Midbrain (tissue), 1 donor: ENCODE data around the gene SMIM5.
A peak's percentile ranks its signal among the peaks of the same experiment; 100 is the strongest.
"Not testable (repeated sequence)": the region's sequence is repeated elsewhere in the genome, so short reads cannot be mapped to it uniquely, and the experiment has no call there.

ENCODE experiments used
- DNase-seq: peaks from one replicate; lab custom pipeline; 2025; lab: John Stamatoyannopoulos, UW

Gene SMIM5, protein sequence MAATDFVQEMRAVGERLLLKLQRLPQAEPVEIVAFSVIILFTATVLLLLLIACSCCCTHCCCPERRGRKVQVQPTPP

DNA sequence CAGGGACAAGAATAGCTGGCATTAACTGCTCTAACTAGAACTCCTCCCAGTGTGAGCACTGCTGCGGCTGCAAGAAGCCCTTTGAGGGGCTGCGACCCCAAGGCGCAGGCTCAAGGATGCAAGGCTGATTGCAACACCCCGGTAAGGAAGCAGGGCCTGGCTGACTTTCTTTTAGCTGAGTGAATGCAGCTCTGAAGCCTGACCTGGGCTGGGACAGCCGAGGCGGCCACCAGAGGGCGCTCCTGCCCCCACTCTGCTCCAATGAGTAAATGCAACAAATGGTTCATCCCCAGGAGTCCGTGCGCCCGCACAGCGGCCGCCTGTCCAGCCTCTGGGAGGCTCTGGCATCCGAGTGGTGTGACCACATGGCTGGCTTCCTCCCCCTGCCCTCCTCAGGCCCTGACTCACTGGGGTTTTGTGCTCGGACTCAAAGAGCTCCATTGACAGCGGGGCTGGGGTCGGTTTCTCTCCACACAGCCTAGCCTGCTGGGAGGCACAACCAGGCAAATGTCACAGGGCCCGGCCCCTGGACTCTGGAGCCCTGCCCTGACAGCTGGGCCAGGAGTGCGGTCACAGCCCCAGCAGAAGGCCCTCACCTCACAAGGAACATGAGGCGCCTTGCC lies at the start of gene SMIM5:
Gene SMIM5 (plus strand): TSS at position 572 of the 623 bp plus-strand sequence. CDS start 6,768 bp downstream, outside the sequence.
- peak; percentile 96 for DNase-seq

DNA sequence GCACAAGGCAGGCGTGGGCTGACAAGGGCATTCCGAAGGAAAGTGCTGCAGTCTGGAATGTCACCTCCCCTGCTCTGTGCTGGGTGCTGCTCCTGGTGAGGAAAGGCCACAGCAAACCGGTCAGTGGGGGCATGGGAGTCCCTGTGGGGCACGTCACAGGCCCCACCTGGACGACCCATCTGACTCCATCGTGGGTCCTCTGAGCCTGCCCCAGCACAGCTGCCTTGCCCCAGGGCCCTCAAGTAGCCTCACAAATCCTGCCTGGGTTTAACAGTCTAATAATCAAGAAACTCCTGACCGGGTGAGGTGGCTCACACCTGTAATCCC lies 48.4 kb upstream of the SMIM5 start:
- no peak for DNase-seq

DNA sequence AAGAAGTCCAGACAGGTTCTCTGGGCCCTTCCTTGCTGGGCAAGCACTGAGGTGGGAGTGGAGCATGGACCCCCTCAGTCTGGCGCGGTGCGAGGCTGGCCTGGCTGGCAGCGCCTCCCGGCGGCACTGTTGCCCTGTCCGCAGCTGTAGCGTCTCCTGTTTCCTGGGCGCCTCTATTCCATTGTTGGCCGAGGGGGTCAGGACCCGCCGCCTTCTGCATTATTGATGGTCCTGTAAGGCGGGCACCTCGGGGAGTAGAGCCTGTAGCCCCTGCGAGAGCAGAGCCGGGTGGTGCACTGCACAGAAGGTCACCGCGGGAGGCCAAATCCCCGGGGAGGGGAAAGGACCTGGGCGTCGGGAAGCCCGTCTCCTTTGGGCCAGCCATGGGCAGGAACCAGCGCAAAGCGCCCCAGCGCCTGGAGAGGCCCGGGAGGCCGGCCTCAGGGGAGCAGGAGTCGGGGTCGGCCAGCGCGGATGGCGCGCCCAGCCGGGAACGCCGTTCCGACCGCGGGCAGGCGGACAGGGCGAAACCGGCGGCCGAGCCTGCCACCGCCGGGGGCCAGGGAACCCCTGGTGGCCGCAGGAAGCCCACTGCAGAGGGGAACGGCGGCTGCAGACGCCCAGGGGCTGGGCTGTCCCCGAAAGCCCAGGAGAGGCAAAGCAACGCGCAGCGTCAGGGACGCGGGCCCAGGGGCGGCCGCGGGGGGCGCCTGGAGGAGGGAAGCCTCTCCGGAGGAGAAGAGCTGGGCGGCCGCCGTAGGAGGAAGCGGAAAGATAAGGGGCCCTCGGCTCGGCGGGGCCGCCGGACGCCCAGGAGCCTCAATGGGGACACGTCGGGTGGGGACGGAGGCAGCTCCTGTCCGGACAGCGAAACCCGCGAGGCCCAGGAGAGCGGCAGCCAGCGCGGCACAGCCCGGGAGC lies 45.3 kb upstream of the SMIM5 start, which contains the start of gene MYO15B:
Gene MYO15B (plus strand): TSS at position 126 of the 921 bp plus-strand sequence. CDS start 258 bp downstream, at position 384.
- peak; percentile 7 for DNase-seq

DNA sequence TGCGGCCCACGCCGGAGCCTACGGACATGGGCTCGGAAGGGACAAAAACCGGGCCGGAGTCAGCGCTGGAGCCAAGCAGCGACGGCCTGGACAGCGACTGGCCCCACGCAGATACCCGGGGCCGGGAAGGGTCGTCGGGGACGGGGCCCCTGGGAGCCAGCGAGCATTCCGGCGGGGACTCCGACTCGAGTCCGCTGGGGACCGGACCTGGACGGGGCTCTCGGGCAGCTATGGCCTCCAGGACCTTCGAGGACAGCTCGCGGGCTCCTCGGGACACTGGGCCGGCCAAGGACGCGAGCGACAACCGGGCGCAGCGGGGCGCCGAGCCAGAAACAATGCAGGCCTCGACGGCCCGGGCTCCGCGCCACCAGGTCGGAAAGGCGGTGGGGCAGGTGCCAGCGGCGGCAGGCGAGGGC lies 44.6 kb upstream of the SMIM5 start:
- DNase-seq, result peak; percentile 37

DNA sequence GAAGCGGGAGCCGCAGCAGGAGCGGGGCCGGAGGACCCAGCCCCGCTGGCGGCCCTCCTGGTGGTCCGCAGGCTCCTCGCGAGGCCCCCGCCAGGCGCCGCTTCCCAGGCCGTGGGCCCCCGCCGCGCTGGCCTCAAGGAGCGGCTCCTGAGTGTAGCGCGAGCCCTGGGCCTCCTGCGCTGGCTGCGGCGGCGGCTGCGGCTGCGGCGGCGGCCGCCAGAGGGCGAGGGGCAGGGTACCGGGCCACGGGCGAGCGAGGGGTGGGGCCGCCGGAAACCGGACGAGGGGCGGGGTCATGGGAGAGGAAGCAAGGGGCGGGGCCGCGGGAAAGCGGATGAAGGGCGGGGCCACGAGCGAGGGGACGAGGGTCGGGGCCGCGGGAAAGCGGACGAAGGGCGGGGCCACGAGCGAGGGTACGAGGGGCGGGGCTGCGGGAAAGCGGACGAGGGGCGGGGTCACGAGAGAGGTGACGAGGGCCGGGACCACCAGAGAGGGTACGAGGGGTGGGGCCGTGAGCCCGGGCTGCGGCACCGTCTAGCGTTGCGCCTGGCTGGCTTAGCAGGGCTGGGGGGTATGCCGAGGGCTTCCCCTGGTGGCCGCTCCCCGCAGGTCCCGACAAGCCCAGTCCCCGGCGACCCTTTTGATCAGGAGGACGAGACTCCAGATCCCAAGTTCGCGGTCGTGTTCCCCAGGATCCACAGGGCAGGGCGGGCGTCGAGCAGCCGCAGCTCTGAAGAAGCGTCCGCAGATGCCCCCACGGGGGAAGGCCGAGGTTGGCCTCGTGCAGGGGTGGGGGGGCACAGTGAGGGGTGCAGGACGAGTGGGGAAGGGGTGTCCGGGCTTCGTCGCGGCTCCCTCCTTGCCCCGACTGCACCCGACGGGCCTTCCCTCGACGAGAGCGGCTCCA lies 44.0 kb upstream of the SMIM5 start:
- DNase-seq, result peak; percentile 82

DNA sequence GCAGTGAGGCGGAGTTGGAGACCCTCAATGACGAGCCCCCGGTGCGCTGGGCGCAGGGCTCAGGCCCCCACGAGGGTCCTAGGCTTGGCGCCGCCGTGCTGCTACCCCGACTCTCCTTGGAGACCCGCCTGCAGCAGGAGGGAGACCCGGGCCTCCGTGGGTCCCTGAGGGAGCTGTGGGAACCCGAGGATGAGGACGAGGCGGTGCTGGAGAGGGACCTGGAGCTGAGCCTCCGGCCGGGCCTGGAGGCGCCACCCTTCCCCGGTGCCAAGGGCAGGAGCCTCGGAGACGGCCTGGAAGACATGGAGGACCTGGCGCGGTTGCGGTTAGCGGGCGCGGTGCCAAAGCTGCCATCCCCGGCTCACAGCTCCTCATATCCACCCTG lies 43.3 kb upstream of the SMIM5 start:
- no peak for DNase-seq

DNA sequence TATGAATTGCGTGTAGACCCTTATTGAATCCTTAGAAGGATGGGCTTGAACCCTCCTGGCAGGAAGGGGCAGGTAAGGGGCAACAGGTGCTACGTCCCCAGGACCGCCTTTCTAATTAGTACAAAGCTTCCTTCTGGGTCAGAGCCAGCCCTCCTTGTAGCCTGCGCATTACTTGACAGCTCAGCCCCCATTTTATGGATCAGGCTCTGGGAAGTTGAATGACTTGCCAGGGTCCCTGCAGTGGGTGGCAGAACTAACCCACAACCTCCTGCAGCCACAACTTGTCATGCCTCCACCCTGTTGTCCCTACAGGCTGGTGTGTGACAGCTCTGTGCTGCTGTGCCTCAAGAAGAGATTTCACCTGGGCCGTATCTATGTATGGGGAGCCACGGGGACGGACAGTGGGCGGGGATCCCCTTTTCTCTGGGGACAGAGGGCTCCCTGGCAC lies 42.9 kb upstream of the SMIM5 start:
- DNase-seq, result no peak

DNA sequence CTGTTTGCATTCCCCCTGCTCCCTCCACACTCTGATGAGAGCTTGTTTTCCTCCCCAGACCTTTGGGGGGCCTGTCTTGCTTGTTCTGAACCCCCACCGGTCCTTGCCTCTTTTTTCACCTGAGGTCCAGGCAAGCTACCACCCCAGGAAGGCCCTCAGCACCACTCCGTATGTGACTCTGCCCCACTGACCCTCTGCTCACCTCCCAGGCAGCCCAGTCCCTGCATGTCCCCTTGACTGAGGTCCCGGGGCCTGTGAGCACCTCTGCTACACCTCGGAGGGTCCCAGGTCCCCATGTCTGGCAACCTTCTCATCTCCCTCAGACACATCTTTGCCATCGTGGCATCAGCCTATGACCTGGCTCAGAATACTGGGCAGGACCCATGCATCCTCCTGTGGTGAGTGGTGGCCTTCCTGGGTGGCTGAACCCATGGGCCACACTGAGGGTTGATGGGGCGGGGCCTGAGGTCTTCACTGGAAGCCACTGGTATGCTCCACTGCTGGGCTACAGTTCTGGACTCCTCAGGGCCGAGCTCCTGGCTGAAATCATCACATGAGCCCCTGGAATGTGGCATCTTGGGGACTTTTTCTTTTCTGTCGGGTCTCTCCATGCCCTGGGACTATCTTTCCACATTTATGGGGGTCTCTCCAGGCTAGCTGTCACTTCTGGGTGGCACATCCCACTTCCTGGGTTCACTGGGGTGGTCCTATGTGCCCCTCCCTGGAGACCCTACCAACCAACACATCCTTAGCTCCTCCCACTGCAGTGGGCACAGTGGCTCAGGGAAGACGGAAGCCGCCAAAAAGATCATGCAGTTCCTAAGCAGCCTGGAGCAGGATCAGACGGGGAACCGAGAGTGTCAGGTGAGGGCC lies 42.1 kb upstream of the SMIM5 start:
- no peak for DNase-seq

DNA sequence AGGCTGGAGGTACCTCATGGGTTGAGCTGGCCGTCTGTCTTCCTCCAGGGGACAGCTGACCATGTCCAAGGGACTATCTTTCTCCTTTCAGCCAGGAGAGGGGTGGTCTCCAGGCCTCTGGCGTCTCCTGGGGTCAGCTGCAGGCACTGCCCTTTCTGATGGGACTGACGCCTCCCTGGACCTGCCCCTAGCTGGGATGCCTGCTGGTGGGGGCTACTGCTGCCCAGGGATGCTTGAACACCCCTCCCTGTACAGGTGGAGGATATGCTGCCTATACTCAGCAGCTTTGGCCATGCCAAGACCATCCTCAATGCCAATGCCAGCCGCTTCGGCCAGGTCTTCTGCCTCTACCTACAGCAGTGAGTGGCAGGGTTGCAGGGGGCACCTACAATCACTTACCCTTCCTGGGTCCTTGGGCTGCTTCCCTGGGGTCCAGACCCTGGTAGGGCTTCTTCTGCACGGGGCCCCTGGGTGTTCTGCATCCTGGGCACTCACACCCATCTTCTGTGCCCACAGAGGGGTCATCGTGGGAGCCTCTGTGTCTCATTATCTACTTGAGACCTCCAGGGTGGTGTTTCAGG lies 41.4 kb upstream of the SMIM5 start:
- DNase-seq, result no peak

DNA sequence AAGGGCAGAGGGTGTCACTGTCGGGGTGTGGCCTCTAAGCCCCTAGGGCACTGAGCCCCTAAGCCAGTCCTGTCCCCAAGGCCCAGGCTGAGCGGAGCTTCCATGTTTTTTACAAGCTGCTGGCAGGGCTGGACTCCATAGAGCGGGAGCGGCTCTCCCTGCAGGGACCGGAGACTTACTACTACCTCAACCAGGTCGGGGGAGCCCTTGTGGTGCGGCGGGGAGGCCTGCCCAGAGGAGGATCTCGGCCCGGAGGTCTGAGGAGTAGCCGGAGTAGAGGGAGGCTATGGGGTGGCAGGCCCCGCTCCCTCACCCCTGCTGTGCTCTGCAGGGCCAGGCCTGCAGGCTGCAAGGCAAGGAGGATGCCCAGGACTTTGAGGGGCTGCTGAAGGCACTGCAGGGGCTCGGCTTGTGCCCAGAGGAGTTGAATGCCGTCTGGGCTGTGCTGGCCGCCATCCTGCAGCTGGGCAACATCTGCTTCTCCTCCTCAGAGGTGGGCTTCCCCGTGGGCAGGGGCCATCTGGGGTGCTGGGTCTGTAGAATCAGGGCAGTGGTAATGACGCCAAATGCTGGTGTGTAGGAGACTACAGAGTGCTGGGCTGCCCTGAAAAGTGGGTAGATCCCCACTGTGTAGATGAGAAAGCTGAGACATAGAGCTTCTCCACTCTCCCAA lies 40.8 kb upstream of the SMIM5 start:
- no peak for DNase-seq

DNA sequence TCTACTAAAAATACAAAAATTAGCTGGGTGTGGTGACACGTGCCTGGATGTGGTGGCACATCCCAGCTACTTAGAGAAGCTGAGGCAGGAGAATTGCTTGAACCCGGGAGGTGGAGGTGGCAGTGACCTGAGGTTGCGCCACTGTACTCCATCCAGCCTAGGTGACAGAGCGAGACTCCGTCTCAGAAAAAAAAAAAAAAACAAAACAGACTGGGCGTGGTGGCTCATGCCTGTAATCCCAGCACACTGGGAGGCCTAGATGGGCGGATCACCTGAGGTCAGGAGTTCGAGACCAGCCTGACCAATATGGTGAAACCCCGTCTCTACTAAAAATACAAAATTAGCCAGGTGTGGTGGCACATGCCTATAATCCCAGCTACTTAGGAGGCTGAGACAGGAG lies 39.8 kb upstream of the SMIM5 start:
- not testable (repeated sequence) for DNase-seq

DNA sequence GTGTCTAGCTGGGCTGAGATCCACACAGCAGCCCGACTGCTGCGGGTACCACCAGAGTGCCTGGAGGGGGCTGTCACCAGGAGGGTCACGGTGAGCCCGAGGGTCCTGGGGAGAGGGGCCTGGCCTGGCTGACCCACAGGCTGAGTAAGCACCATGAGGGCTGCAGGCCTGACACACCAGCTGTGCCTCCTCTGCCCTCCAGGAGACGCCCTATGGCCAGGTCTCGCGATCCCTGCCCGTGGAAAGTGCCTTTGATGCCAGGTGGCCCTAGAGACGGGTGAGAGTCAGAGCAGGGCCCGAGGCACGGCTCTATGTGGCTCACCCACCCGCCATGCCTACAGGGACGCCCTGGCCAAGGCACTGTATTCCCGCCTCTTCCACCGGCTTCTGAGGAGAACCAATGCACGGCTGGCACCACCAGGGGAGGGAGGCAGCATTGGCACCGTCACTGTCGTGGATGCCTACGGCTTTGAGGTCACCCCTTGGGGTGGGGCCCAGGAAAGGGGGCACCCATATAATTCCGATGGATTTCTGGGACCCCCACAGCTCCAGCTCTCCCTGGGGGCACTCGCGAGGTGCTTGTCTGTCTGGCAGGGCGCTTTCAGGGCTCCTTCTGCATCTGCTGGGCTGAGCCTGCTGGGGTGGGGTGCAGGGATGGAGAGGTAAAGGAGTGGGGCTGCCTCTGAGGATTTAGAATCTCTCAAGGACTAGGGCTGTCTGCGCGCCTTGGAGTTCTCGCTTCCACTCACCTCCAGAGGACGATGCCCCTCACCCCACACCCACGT lies 38.5 kb upstream of the SMIM5 start:
- DNase-seq, result no peak

DNA sequence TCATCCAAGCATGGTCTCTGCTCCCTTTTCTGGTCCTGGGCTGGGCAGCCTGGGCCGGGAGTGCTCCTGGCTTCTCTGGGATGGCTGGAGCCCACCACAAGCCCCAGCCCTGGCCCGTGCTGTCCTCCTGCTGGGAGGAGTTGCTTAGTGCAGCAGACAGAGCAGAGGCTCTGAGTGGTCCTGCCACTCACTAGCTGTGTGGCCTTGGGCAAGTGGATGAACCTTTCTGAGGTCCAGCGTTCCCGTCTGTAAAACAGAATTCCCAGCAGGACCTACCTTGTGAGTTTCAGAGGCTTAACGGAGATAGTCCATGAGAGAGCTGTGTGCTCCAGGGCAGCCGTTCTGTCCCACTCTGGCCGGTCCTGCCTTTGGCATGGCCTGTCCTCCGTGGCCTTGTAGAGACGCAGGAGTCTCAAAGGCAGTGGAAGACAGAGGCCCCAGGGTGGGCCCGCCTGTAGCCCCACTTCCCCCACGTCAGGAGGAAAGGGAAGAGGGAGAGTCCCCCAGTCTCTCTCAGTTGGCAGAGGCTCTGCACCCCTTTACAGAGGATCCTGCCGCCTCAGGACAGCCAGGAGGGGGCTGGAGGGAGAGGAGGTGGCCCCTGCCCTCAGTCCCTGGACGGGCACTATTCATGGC lies 37.8 kb upstream of the SMIM5 start:
- no peak for DNase-seq

DNA sequence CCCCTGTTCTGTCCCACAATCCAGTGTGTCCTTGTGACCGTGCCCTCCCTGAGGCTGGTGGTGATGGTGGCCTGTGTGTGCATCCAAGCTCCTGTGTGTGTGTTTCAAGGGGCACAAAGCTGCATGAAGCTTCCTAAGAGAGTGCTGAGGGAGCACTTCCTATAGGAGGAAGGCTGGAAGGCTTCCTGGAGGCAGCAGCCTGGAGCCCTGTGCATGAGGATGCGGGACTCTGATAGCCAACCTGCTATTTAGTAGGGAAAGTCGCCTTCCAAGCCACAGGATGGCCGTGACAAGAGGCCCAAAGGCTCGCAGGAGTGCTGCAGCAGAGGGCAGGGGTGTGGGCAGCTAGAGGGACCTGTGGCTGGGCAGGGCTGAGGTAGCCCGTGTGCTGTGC lies 37.3 kb upstream of the SMIM5 start:
- no peak for DNase-seq

DNA sequence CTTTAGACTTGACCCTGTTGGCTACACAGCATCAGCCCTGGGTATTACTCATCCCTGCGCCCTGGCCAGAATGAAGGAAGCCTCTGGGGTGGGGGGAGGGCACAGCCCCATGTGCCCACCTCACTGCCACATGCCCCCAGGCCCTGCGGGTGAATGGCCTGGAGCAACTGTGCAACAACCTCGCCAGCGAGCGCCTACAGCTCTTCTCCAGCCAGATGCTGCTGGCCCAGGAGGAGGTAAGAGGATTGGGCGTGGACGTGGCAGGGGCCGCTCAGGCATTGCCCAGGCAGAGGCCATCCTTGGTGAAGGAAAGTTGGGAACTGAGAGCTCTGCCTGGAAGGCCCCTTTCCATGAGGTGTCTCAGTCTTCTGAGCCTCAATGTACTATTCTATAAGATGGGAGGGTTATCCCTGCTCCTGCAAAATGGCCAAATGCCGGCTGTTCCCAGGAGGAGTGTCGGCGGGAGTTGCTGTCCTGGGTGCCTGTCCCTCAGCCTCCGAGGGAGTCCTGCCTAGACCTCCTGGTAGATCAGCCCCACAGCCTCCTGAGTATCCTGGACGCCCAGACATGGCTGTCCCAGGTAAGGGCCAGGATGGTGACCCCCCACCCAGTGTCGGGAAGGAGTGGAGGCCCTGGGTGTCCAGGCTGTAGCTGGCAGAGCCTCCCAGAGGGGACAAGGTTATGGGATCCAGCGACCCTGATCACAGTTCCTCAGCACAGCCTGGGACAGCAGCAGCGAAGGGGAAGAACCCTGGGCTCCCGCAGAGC lies 36.7 kb upstream of the SMIM5 start:
- no peak for DNase-seq

DNA sequence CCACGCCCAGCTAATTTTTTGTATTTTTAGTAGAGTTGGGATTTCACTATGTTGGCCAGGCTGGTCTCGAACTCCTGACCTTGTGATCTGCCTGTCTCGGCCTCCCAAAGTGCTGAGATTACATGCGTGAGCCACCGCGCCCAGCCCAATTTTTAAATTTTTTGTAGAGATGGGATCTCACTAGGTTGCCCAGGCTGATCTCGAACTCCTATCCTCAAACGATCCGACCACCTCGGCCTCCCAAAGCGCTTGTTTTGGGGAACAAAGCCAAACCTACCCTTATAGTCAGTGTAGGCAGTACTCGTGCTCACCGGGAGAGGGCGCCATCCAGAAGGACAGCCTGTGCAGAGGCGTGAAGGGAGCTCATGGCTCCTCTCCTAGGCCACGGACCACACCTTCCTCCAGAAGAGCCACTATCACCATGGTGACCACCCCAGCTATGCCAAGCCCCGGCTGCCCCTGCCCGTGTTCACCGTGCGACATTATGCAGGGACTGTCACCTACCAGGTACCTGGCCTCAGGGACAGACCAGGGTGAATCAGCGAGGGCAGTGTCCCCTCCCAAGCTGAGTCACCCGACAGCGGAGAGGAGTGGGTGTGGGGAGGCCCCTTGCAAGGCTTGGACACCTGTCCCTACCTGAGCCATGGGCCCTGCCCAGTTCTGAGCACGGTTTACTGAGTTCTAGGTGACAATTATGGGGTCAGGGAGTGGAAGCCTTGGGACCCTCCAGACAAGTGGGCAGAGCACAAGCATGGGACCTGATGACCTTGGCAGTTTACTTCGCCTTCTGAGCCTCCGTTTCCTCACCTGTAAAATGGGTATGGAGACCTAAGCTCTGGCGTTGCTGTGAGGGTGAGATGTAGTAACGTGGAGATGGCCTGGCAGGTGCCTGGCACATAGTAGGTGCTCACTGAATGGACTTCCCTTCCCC lies 31.9 kb upstream of the SMIM5 start:
- DNase-seq, result peak; percentile 2

DNA sequence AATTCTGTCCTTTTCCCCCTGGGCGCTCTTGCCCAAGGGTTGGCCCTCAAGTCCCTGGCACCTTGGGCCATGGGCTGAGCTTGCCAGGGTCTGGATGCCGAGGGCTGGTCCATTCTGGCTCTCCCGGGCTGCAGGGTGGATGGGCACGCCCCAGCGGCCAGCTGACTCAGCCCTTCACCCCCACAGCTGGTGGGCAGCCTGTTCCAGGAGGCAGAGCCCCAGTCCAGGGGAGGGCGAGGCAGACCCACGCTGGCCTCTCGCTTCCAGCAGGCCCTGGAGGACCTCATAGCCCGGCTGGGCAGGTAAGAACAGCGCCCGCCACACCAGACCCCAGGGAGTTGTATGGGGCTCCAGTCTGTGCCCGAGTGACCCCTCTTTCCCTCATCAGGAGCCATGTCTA lies 30.6 kb upstream of the SMIM5 start:
- no peak for DNase-seq
